ENCODE data around the gene ACTR6. TPM values are rescaled to one million over a fixed set of nuclear protein-coding genes. Genes with fewer than 3 reads are reported as not detected.
"Not testable (repeated sequence)": the region's sequence is repeated elsewhere in the genome, so short reads cannot be mapped to it uniquely, and the experiment has no call there.

The ACTR6 gene
- total and polyA plus RNA-seq, 3 donors from 2014 or later: 11.4 to 38.1 (median 17.6) TPM

DNA sequence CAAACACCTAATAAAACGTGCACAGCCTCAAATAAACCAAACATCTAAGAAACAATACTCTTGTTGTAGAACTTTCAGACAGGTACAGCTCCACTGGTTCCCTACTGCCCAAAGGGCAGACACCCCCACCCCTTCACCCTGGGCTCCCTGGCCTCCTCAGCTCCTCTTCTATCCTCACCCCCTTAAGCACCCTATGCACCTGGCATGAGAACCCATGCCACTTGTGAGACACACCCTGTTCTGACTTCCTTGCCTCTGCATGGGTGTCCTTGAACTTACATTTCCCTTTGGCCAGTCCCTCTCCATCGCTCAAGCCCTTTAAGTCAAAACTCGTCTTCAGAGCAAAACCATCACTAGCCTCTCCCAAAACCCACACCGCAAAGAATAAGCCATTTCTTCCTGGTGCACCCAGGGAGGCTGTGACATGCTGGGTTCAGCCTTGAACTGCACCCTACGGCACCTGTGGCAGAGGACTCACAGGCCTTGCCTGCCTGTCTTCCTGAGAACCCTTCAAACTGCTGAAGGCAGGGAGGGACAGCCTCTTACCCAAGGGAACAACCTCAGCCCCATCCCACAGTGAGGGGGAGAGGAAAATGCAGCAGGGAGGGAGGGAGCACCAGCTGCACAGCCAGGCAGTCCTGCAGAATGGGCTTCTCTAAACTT is 12.6 kb upstream of the ACTR6 start:
- no peak for DNase-seq

DNA sequence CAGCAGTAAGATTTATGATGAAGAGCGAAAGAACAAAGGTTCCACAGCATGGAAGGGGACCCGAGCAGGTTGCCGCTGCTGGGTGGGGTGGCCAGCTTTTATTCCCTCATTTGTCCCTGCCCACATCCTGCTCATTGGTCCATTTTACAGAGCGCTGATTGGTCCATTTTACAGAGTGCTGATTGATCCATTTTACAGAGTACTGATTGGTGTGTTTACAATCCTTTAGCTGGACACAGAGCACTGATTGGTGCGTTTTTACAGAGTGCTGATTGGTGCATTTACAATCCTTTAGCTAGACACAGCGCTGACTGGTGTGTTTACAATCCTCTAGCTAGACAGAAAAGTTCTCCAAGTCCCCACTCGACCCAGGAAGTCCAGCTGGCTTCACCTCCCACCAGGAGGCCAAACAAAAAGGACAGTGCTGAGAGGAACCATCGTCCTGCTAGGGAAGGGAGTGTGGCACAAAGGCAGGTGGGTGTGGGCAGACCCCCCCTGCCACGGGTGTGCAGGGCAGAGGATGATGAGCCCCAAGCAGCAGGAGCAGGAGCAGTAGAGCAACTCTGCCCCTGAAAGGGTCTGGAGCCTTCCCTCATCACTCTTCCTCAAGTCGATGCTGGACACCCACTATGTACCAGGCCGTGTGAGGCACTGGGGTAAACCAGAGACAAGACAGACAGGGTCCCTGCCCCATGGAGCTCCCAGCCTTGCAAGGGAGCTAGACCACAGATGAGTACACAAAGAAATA is 11.6 kb upstream of the ACTR6 start:
- H3K27me3 ChIP-seq; H3K36me3 ChIP-seq (ENCODE audit: low read depth, missing control alignments); H3K27ac ChIP-seq; H3K9me3 ChIP-seq; DNase-seq; H3K4me3 ChIP-seq; intact Hi-C loops (cut with DNase I; ENCODE audit: low total_unique reads): not testable (repeated sequence)
- WGBS, 2 donors: 86 to 91% methylated on average over 8 to 11 of the region's 11 CpGs
- H3K4me1 ChIP-seq: peaks cover 14% of the 10 kb centered on the region

More for the DNA sequence above, 12.6 kb upstream of the ACTR6 start:
- no peak overlapping the region for H3K27ac ChIP-seq
- no peaks in the 10 kb centered on the region for H3K36me3 ChIP-seq (ENCODE audit: low read depth, missing control alignments)
- H3K27me3 ChIP-seq: no peaks in the 10 kb centered on the region
- intact Hi-C loops (cut with DNase I; ENCODE audit: low total_unique reads): no loop called here
- H3K4me3 ChIP-seq: no peak overlapping the region
- TF ChIP-seq, protein P1, sequence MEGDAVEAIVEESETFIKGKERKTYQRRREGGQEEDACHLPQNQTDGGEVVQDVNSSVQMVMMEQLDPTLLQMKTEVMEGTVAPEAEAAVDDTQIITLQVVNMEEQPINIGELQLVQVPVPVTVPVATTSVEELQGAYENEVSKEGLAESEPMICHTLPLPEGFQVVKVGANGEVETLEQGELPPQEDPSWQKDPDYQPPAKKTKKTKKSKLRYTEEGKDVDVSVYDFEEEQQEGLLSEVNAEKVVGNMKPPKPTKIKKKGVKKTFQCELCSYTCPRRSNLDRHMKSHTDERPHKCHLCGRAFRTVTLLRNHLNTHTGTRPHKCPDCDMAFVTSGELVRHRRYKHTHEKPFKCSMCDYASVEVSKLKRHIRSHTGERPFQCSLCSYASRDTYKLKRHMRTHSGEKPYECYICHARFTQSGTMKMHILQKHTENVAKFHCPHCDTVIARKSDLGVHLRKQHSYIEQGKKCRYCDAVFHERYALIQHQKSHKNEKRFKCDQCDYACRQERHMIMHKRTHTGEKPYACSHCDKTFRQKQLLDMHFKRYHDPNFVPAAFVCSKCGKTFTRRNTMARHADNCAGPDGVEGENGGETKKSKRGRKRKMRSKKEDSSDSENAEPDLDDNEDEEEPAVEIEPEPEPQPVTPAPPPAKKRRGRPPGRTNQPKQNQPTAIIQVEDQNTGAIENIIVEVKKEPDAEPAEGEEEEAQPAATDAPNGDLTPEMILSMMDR (IDR thresholded peaks at IDR 0.05): no peak
- no peak for TF ChIP-seq POLR2A (IDR thresholded peaks at IDR 0.05)
- no peaks in the 10 kb centered on the region for H3K9me3 ChIP-seq
- WGBS, 2 donors: 86 to 92% methylated on average over 5 of the region's 5 CpGs
- H3K4me1 ChIP-seq: peaks cover 14% of the 10 kb centered on the region

DNA sequence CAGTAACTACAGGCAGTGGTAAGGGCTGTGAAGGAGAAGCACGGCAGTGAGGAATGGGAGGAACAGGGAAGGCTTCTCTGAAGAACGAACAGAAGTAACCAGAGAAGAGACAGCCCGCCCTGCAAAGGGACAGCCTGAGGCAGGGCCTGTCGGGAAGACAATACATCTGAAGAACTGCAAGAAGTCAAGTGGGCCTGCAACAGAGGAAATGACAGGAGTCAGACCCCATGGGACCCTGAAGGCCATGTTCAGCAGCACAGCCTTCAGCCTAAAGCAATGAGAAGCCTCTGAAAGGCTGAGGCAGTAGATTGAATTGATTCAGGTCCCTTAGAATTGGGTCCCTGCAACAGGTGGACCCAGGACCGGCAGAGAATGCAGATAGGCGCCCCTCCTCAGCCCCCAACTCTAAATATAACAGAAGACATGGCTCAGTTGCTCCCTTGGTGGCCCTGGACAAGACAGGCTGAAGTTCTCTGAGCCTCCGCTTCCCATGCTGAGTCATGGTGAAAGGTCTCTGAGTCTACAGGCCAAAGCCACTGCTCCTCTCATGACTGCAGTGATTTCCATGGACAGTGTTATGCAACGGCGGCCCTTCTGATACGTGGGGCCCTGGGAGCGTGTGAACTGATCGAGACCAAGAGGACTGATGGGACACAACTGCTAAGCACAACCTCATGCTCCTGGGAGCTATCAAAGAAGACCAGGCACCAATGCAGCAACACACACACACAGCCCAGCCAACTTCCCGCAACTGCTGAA is 10.8 kb upstream of the ACTR6 start:
- Histone ChIP-seq H3K4me3 (no peak overlapping the region), H3K4me1 (peaks cover 14% of the 10 kb centered on the region), H3K27ac (no peak overlapping the region), H3K27me3 (no peaks in the 10 kb centered on the region), H3K36me3 (ENCODE audit: low read depth, missing control alignments) (no peaks in the 10 kb centered on the region), H3K9me3 (no peaks in the 10 kb centered on the region)
- intact Hi-C loops (cut with DNase I; ENCODE audit: low total_unique reads): no loop called here
- WGBS, 2 donors: 88% methylated on average over 12 to 13 of the region's 13 CpGs
- TF ChIP-seq, protein P1 (IDR thresholded peaks at IDR 0.05): no peak
- no peak for TF ChIP-seq POLR2A (IDR thresholded peaks at IDR 0.05)
- DNase-seq: no peak

DNA sequence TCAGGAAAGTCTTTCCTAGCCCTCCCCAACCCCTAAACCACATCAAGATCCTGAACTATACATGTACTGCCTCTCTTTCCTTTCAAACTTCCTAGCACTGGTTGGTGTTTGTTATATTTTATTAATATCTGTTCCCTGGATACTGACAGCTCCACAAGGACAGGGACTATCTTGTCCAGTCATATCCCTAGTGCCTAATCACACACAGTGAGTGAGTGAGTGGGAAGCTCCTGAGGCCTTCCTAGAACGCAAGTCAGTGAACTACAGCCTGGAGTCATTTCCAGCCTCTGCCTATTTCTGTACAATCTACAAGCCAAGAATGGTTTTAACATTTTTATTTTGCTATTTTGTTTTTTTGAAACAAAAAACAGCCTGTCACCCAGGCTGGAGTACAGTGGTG is 7.5 kb upstream of the ACTR6 start:
- no peaks in the 10 kb centered on the region for H3K4me1 ChIP-seq
- no peaks in the 10 kb centered on the region for H3K27me3 ChIP-seq
- no peak for DNase-seq
- WGBS, 2 donors: 61 to 73% methylated on average over 1 of the region's 1 CpG
- intact Hi-C loops (cut with DNase I; ENCODE audit: low total_unique reads): no loop called here
- no peak overlapping the region for H3K27ac ChIP-seq
- no peaks in the 10 kb centered on the region for H3K9me3 ChIP-seq
- no peak overlapping the region for H3K4me3 ChIP-seq
- TF ChIP-seq, protein P1 (IDR thresholded peaks at IDR 0.05): no peak
- no peak for TF ChIP-seq POLR2A (IDR thresholded peaks at IDR 0.05)
- no peaks in the 10 kb centered on the region for H3K36me3 ChIP-seq (ENCODE audit: low read depth, missing control alignments)

DNA sequence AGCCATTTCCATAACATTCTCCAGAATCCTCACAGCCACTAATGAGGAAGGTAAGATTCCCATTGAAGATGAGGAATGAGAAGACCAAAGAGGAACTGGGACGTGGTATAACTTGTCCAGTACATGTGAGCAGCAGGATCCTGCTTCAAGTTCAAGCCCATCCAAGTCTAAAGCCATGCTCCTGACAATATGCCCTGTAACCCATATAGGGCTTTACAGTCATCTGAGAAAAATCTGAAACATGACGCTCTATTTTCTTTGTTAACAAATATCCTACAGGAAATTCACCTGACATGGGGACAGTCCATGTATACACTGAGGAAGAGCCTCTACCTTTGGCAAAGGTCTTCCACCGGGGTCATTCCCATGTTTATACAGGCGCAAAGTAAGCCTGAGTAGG is 3.1 kb upstream of the ACTR6 start:
- Histone ChIP-seq H3K9me3 (no peaks in the 10 kb centered on the region), H3K36me3 (ENCODE audit: low read depth, missing control alignments) (no peaks in the 10 kb centered on the region), H3K4me3 (no peak overlapping the region), H3K27me3 (no peaks in the 10 kb centered on the region), H3K4me1 (no peaks in the 10 kb centered on the region), H3K27ac (no peak overlapping the region)
- TF ChIP-seq, protein P1 (IDR thresholded peaks at IDR 0.05): no peak
- no peak for TF ChIP-seq POLR2A (IDR thresholded peaks at IDR 0.05)
- intact Hi-C loops (cut with DNase I; ENCODE audit: low total_unique reads): no loop called here
- 81 to 90% methylated on average over 3 to 4 of the region's 4 CpGs for WGBS, 2 donors
- DNase-seq: no peak

Measured in testis (tissue), 3 donors.